Keratinocyte (primary cell): ENCODE results near the gene PCID2. TPM values are rescaled to one million over a fixed set of nuclear protein-coding genes. Genes with fewer than 3 reads are reported as not detected.

Experiments
- DNase-seq: peaks from one replicate; pipeline ENCODE4 v3.0.0-alpha.2; 2011; ENCODE audit warnings: low read depth, missing footprints, low spot score
- FAIRE-seq: peaks from 2 replicates; lab custom pipeline; 2011; peaks lifted over from hg19 to GRCh38; lab: Jason Lieb, UNC
- H2AFZ ChIP-seq: 2 replicates; pipeline ENCODE4 v1.6.0; 2012; ENCODE audit warnings: low read length, control low read depth, inconsistent platforms; ENCODE audit not compliant: control insufficient read depth
- H3K27ac ChIP-seq: 2 replicates; pipeline ENCODE4 v1.5.1; 2011; ENCODE audit warnings: low read length; ENCODE audit not compliant: control insufficient read depth, insufficient read depth
- H3K27me3 ChIP-seq: 3 replicates; pipeline ENCODE4 v1.6.0; 2011; ENCODE audit warnings: low read length; ENCODE audit not compliant: control insufficient read depth, insufficient read depth; ENCODE audit errors: extremely low read depth
- H3K36me3 ChIP-seq, 2 experiments: 2 replicates in 1 of 2; 3 replicates in 1 of 2; pipeline ENCODE4 v1.5.1; 2011; ENCODE audit warnings: low read length in 2 of 2, mild to moderate bottlenecking in 1 of 2; ENCODE audit not compliant: control insufficient read depth in 2 of 2, insufficient read depth in 2 of 2; ENCODE audit errors: extremely low read depth in 1 of 2
- H3K4me1 ChIP-seq: 3 replicates; pipeline ENCODE4 v1.5.1; 2011; ENCODE audit warnings: low read length; ENCODE audit not compliant: control insufficient read depth, insufficient read depth; ENCODE audit errors: extremely low read depth
- H3K4me2 ChIP-seq: 3 replicates; pipeline ENCODE4 v1.6.0; 2011; ENCODE audit warnings: low read depth, low read length; ENCODE audit not compliant: control insufficient read depth, insufficient read depth; ENCODE audit errors: extremely low read depth
- H3K4me3 ChIP-seq, 3 experiments: fragments of 200-600 bp in 1 of 3; sonication (generic) in 1 of 3; 2 replicates in 2 of 3; 3 replicates in 1 of 3; pipeline ENCODE4 v1.5.1; 2011 to 2016; ENCODE audit warnings: low read length in 3 of 3, mild to moderate bottlenecking in 3 of 3, control low read depth in 2 of 3, inconsistent platforms in 1 of 3, low read depth in 1 of 3, mixed read lengths in 1 of 3, mixed run types in 1 of 3, moderate library complexity in 1 of 3; ENCODE audit not compliant: control insufficient read depth in 2 of 3, insufficient read depth in 2 of 3; ENCODE audit errors: extremely low read depth in 1 of 3
- H3K79me2 ChIP-seq: 2 replicates; pipeline ENCODE4 v1.6.0; 2012; ENCODE audit warnings: low read length; ENCODE audit not compliant: control insufficient read depth, insufficient read depth
- H3K9ac ChIP-seq: 3 replicates; pipeline ENCODE4 v1.6.0; 2011; ENCODE audit warnings: low read length; ENCODE audit not compliant: control insufficient read depth, insufficient read depth; ENCODE audit errors: extremely low read depth
- H3K9me1 ChIP-seq: 3 replicates; pipeline ENCODE4 v1.6.0; 2011; ENCODE audit warnings: low read length; ENCODE audit not compliant: control insufficient read depth, insufficient read depth; ENCODE audit errors: extremely low read depth
- H3K9me3 ChIP-seq: 2 replicates; pipeline ENCODE4 v1.5.1; 2012; ENCODE audit warnings: low read depth, low read length; ENCODE audit not compliant: control insufficient read depth
- H4K20me1 ChIP-seq: 3 replicates; pipeline ENCODE4 v1.6.0; 2011; ENCODE audit warnings: low read length; ENCODE audit not compliant: control insufficient read depth, insufficient read depth; ENCODE audit errors: extremely low read depth
- CTCF ChIP-seq, 3 experiments: IDR thresholded peaks in 1 of 3; conservative IDR thresholded peaks in 1 of 3; optimal IDR thresholded peaks in 1 of 3; 2 replicates in 2 of 3; 3 replicates in 1 of 3; pipeline versions ENCODE3 to v1.5.1; 2011; ENCODE audit warnings: low read length in 3 of 3, mild to moderate bottlenecking in 3 of 3, moderate library complexity in 2 of 3, control low read depth in 1 of 3, inconsistent platforms in 1 of 3; ENCODE audit not compliant: insufficient read depth in 2 of 3; ENCODE audit errors: extremely low read depth in 1 of 3
- EZH2 ChIP-seq: IDR thresholded peaks from one replicate; pipeline ENCODE4 v1.6.1; 2012; ENCODE audit warnings: inconsistent platforms, mild to moderate bottlenecking, low read length, moderate library complexity
- dilution Hi-C: fragments of 300-500 bp; cut with MboI; formaldehyde crosslinking; loops from one replicate; pipeline ENCODE4 v1.7.0; 2020; ENCODE audit warnings: low sequenced_read_pairs; ENCODE audit not compliant: extremely low pct_ligation_motif_present
- polyA plus RNA-seq, 5 experiments: library from polyadenylated mRNA; depleted of rRNA in 3 of 5; stranded (reverse) in 3 of 5; stranded (forward) in 1 of 5; unstranded in 1 of 5; fragments of >200 nt; gene quantifications; 1 replicate in 1 of 5; 2 replicates in 3 of 5; 3 replicates in 1 of 5; pipeline versions ENCODE4 v1.2.1 to v1.2.3, GENCODE V29; 2011 to 2012; ENCODE audit warnings: missing spikeins in 2 of 5, low read depth in 1 of 5, low replicate concordance in 1 of 5

The PCID2 gene
- polyA plus RNA-seq, 1 donor (not counting 4 experiments of a cell fraction or from before 2014, with no cell fraction given): 76.5 TPM

DNA sequence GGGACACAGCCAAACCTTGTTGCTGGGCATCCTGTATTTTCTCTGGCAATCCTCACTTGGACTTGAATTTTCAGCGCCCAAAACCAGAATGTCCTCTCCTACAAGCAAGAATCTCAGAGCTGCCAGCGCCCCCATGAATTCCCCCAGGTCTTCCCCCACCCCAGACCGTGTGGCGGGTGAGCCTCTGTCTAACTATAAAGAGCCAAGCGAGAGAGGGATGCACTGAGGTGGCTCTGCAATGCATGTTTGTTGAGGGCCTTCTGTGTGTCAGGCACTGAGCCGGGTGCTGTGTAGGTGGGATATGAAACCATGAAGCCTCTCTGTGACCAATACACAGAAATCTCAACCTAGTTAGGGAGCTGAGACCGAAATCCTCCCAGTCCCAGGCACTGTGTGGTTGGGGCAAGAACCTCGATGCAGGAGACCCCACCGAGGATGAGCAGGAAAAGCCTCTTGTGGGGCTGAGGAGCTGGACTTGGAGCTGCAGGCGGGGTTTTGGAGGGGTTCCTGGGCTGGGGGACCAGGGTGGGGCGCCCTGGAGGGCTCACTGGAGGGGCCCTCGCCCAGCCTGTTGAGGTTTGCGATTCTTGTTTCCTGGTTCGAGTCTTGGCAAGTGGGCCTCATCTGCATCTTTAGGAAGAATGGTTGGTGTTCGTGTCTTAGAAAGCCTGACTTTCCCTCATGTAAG, 62.4 kb downstream of the PCID2 start:
- FAIRE-seq: no peak
- TF ChIP-seq CTCF (optimal IDR thresholded peaks at IDR 0.05 in 1 of 3, IDR thresholded peaks at IDR 0.05 in 1 of 3, conservative IDR thresholded peaks at IDR 0.05 in 1 of 3; ENCODE audit: extremely low read depth in 1 of 3, insufficient read depth in 2 of 3, low read length in 3 of 3) (no peak), EZH2 (no peak)
- Histone ChIP-seq H3K4me1 (no peaks in the 10 kb centered on the region), H3K9me3 (no peaks in the 10 kb centered on the region), H3K4me2 (no peak overlapping the region), H3K79me2 (no peaks in the 10 kb centered on the region), H3K27me3 (peaks cover 3% of the 10 kb centered on the region), H2AFZ (no peak overlapping the region), H3K9ac (no peak overlapping the region), H3K9me1 (no peaks in the 10 kb centered on the region), H3K27ac (no peak overlapping the region), H4K20me1 (no peaks in the 10 kb centered on the region), H3K4me3 (no peak overlapping the region), H3K36me3 (no peaks in the 10 kb centered on the region)
- no peak for DNase-seq
- dilution Hi-C loops: no loop called here

DNA sequence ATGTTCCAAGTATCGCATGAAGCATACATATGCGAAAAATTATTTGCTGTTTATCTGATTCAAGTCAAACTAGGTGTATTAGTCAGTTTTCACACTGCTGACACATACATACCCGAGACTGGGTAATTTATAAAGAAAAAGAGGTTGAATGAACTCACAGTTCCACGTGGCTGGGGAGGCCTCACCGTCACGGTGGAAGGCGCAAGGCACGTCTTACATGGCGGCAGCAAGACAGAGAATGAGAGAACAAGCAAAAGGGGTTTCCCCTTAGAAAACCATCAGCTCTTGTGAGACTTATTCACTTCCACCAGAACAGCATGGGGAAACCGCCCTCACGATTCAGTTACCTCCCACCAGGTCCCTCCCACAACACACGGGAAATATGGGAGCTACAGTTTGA, 63.0 kb downstream of the PCID2 start:
- H4K20me1 ChIP-seq: no peaks in the 10 kb centered on the region
- H3K4me2 ChIP-seq: no peak overlapping the region
- H3K79me2 ChIP-seq: no peaks in the 10 kb centered on the region
- H3K4me3 ChIP-seq: no peak overlapping the region
- no peak overlapping the region for H3K27ac ChIP-seq
- no peaks in the 10 kb centered on the region for H3K4me1 ChIP-seq
- H3K9ac ChIP-seq: no peak overlapping the region
- no peak for DNase-seq
- no peaks in the 10 kb centered on the region for H3K9me3 ChIP-seq
- FAIRE-seq: no peak
- H2AFZ ChIP-seq: no peak overlapping the region
- no peaks in the 10 kb centered on the region for H3K9me1 ChIP-seq
- H3K36me3 ChIP-seq: no peaks in the 10 kb centered on the region
- TF ChIP-seq EZH2: no peak
- TF ChIP-seq CTCF (optimal IDR thresholded peaks at IDR 0.05 in 1 of 3, IDR thresholded peaks at IDR 0.05 in 1 of 3, conservative IDR thresholded peaks at IDR 0.05 in 1 of 3; ENCODE audit: extremely low read depth in 1 of 3, insufficient read depth in 2 of 3, low read length in 3 of 3): no peak
- H3K27me3 ChIP-seq: peaks cover 3% of the 10 kb centered on the region
- dilution Hi-C loops: no loop called here
